Loucy (cell line): ENCODE measurements around the gene TMBIM6.

Experiments used
- EZH2phosphoT487 ChIP-seq: fragments of 200-600 bp; IDR thresholded peaks from 2 replicates; pipeline ENCODE4 v1.6.1; 2018; ENCODE audit warnings: antibody characterized with exemption, mild to moderate bottlenecking, moderate library complexity, borderline replicate concordance
- TF ChIP-seq, protein P1 (sequence below): fragments of 200-600 bp; sonication (generic); conservative IDR thresholded peaks from 2 replicates; pipeline ENCODE4 v1.5.1; 2014; ENCODE audit warnings: mild to moderate bottlenecking, antibody characterized with exemption, low read length

DNA sequence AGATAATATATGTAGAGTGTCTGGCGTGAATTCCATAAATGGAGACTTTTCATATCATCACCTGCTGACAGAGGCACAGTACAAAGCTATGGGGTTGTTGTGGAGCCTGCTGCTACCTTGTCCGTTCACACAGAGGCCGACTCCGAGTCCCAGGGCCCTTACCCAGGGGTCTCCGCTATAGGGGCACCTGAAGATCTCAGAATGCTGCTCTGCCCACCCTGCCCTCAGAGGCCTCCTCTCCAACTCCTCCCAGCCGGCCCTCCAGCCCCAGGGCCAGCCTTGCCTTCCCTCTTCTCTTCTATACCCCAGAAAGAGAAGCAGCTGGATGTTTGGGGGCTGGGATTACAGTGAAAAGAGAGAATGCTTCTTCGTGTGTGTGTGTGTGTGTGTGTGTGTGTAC is 65.5 kb downstream of the TMBIM6 start:
- TF ChIP-seq, protein P1, sequence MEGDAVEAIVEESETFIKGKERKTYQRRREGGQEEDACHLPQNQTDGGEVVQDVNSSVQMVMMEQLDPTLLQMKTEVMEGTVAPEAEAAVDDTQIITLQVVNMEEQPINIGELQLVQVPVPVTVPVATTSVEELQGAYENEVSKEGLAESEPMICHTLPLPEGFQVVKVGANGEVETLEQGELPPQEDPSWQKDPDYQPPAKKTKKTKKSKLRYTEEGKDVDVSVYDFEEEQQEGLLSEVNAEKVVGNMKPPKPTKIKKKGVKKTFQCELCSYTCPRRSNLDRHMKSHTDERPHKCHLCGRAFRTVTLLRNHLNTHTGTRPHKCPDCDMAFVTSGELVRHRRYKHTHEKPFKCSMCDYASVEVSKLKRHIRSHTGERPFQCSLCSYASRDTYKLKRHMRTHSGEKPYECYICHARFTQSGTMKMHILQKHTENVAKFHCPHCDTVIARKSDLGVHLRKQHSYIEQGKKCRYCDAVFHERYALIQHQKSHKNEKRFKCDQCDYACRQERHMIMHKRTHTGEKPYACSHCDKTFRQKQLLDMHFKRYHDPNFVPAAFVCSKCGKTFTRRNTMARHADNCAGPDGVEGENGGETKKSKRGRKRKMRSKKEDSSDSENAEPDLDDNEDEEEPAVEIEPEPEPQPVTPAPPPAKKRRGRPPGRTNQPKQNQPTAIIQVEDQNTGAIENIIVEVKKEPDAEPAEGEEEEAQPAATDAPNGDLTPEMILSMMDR: no peak
- TF ChIP-seq EZH2phosphoT487: no peak
